NCI-H1092 treated with DMSO at 0.1 percent for 48 hours (cell line): ENCODE measurements around the gene EGFR.
A peak's percentile ranks its signal among the peaks of the same experiment; 100 is the strongest.
"Not testable (repeated sequence)": the region's sequence is repeated elsewhere in the genome, so short reads cannot be mapped to it uniquely, and the experiment has no call there.

Experiments
- DNase-seq: peaks from one replicate; lab custom pipeline; 2025; lab: John Stamatoyannopoulos, UW

EGFR gene

GRCh38 chr7:55147736-55148135, 128.9 kb downstream of the EGFR start:
- DNase-seq: no peak

- no peak for DNase-seq
Observed at GRCh38 chr7:55148571-55148970, 129.8 kb downstream of the EGFR start.

DNA sequence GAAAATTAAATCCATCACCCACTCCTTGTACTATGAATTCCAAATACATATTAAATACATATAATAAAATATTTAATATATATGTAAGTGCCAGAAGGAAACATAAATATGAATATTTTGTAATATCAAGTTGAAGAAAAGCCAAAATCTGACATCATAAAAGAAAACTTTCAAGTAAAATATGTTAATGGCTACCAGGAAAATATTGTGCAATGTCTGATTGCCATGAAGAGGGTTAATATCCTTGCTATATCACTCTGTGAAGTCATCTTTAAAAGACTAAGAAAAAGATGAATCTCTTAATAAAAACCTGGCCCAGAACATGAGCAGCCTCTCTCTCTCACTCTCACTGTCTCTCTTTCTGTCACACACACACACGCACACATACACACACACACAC, 130.2 kb downstream of the EGFR start:
- no peak for DNase-seq

GRCh38 chr7:55150166-55150565, 131.3 kb downstream of the EGFR start:
- no peak for DNase-seq

DNA sequence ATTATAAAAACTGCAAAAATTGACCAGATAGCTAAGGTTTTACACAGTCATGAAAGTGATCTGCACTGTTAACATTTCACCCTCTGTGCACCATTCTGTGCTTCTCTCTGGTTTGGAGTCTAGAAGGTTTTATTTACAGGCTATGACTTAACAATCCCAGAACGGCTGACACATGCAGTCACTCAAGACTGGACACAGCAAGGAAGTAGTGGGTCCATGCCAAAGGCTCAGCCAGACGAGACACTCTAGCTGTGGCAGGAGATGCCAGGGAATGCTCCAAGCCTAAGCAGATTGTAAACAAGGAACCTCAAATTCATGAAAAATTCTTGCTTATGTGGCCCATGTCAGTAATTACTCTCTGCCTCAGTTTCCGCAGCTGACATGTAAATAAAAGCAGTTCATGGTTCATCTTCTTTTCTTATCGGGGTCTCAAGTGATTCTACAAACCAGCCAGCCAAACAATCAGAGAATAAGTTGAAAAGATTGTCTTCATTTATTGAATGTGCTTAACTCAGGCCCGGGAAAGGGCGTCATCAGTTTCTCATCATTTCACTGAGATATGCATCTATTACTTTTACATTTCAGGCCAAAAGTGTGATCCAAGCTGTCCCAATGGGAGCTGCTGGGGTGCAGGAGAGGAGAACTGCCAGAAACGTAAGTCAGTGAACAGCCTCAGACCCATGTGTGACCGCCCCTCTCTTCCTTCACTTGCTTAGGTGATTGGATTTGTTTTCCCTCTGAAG, 132.1 kb downstream of the EGFR start:
- DNase-seq: no peak

DNA sequence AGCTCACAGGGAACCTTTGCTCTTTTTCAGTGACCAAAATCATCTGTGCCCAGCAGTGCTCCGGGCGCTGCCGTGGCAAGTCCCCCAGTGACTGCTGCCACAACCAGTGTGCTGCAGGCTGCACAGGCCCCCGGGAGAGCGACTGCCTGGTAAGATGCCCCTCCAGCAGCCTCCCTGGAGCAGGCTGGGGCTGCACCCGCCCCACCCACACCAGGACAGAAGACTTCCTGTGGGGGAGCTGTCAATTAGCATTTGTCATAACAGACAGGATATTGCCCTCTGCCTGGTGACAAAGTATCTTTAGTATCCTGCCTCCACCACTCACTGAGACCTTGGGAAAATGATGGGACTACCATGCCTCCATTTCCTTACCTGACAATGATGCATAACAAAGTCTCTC, 133.7 kb downstream of the EGFR start:
- no peak for DNase-seq

- no peak for DNase-seq
Observed at GRCh38 chr7:55154096-55154495, 135.3 kb downstream of the EGFR start.

GRCh38 chr7:55155351-55156117, 136.7 kb downstream of the EGFR start:
- no peak for DNase-seq

DNA sequence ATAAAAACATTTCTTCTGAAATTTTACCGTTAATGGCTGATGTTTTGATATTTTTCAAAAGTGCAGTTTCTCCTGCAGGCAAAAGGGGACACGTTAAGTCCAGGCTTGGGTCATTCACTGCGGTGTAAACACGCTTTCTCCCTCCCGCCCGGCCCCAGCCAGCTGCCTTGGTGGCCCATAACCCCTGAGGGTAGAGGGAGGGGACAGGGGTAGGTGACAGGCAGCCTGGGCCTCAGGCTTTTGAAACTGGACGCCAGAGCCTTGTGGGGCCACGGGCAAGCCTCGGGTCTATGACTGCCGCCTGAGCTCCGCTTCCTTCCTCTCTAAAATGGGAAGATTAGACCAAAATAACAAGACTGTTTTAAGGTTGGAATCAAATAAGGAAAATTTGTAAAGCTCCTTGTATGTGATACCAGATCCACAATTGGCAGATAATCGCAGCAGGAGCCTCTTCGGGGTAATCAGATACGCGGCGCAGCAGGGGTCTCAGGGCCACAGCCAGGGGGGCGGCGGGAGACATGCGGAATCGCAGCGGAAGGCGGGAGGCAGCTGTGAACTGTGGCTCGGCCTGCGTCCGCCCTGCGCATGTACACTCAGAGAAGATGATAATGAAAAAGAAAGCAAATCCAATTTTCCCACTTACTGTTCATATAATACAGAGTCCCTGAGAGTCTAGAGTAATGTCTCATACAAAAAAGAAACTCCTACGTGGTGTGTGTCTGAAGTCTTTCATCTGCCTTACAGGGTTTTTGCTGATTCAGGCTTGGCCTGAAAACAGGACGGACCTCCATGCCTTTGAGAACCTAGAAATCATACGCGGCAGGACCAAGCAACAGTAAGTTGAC, 138.3 kb downstream of the EGFR start:
- no peak for DNase-seq

GRCh38 chr7:55157764-55158105, 138.9 kb downstream of the EGFR start:
- DNase-seq: no peak

GRCh38 chr7:55158541-55159382, 139.9 kb downstream of the EGFR start:
- no peak for DNase-seq

- no peak for DNase-seq
Observed at GRCh38 chr7:55160539-55160938, 141.7 kb downstream of the EGFR start.

DNA sequence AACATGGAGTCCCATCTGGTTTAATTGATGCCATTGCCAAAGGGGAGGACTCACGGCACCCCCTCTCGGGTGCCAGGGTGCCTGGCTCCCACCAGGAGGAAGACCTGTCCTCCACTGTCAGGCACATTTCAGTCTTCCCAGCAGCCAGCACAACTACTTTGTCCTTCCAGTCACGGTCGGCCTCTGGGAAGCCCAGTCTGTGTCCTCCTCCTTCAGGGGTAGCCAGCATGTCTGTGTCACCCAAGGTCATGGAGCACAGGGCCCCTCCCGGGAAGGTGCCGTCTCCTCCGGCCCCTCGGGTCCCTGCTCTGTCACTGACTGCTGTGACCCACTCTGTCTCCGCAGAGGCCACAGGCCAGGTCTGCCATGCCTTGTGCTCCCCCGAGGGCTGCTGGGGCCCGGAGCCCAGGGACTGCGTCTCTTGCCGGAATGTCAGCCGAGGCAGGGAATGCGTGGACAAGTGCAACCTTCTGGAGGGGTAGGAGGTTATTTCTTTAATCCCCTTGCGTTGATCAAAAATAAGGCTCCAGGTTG, 142.4 kb downstream of the EGFR start:
- no peak for DNase-seq

GRCh38 chr7:55162476-55162875, 143.7 kb downstream of the EGFR start:
- no peak for DNase-seq

DNA sequence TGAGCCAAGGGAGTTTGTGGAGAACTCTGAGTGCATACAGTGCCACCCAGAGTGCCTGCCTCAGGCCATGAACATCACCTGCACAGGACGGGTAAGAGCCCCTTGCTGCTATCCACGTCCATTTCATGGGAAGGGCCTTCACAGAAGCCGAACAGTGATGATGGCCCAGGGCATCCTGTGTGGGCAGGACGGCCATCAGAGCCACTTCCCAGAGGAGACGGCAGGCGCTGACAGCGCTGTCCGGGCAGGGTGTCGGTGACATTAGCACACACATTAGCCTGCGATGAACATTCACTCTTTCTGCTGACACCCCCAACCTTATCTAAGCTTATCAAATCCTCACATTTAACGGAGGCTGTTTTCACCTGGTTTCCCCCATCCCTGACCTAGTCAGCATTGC, 144.9 kb downstream of the EGFR start:
- no peak for DNase-seq

DNA sequence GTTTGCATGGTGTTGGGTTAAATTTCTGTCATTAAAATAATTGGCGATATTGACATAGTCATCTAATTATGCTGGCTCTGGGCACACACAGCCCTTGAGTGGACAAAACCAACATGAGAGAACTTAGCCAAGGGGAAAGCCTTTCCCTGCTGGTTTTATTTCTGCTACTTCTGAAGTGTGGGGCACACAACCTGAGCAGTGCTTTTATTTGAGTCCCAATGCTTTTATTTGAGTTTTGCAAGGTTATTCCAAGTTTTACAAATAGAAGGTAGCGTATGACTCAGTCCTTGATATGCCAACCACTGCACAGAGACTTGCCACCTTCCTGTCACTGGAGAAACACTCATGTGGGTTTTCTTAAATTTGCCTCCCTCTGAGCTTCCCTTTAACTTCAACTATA, 145.7 kb downstream of the EGFR start:
- DNase-seq: peak; percentile 36

DNA sequence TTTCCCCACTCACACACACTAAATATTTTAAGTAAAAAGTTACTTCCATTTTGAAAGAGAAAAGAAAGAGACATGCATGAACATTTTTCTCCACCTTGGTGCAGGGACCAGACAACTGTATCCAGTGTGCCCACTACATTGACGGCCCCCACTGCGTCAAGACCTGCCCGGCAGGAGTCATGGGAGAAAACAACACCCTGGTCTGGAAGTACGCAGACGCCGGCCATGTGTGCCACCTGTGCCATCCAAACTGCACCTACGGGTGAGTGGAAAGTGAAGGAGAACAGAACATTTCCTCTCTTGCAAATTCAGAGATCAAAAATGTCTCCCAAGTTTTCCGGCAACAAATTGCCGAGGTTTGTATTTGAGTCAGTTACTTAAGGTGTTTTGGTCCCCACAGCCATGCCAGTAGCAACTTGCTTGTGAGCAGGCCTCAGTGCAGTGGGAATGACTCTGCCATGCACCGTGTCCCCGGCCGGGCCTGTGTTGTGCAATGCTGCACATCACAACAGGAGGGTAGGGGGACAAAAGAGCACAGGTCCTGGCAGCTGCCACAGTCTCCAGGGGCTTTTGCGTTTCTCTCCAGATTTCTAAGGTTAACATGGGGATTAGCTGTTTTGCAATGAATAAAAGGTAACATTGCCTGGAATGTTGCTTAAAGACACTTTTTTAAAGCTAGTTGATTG, 146.5 kb downstream of the EGFR start:
- no peak for DNase-seq

GRCh38 chr7:55167296-55167695, 148.5 kb downstream of the EGFR start:
- not testable (repeated sequence) for DNase-seq

- DNase-seq: no peak
Observed at GRCh38 chr7:55170335-55171069, 151.7 kb downstream of the EGFR start.

- DNase-seq: no peak
Observed at GRCh38 chr7:55171157-55171556, 152.3 kb downstream of the EGFR start.
